ENCODE measurements around the gene CDKL5.

- TF ChIP-seq CTCF (conservative IDR thresholded peaks at IDR 0.05; ENCODE audit: low read depth in 2 of 2) (no peak), REST (IDR thresholded peaks at IDR 0.05; ENCODE audit: unreplicated experiment) (no peak)
These were observed 148.1 kb downstream of the CDKL5 start for GRCh38 chrX:18573556-18573955.

Measured in GM23338 (cell line).